H9 (cell line): ENCODE data around the gene CTIF. TPM values are rescaled to one million over a fixed set of nuclear protein-coding genes. Genes with fewer than 3 reads are reported as not detected.

ENCODE experiments used
- DNase-seq: peaks from one replicate; pipeline ENCODE4 v3.0.0-alpha.2; 2017
- H2AFZ ChIP-seq: one replicate; pipeline ENCODE4 v1.6.1; 2013; ENCODE audit warnings: mild to moderate bottlenecking, low read length, control low read depth, moderate library complexity
- H2AK5ac ChIP-seq: 2 replicates; pipeline ENCODE4 v1.6.1; 2013; ENCODE audit warnings: low read length, control low read depth, mixed read lengths; ENCODE audit not compliant: insufficient read length
- H2BK120ac ChIP-seq: one replicate; pipeline ENCODE4 v1.6.1; 2013; ENCODE audit warnings: low read depth, mild to moderate bottlenecking, low read length, control low read depth, inconsistent platforms; ENCODE audit not compliant: poor library complexity, severe bottlenecking
- H2BK12ac ChIP-seq: 2 replicates; pipeline ENCODE4 v1.6.1; 2013; ENCODE audit warnings: low read length, control low read depth, mixed read lengths, low read depth; ENCODE audit not compliant: insufficient read length
- H2BK15ac ChIP-seq: 2 replicates; pipeline ENCODE4 v1.6.1; 2013; ENCODE audit warnings: low read depth, low read length, control low read depth
- H2BK20ac ChIP-seq: one replicate; pipeline ENCODE4 v1.6.1; 2013; ENCODE audit warnings: low read depth, mild to moderate bottlenecking, low read length, control low read depth, inconsistent platforms; ENCODE audit not compliant: poor library complexity, severe bottlenecking
- H2BK5ac ChIP-seq: 2 replicates; pipeline ENCODE4 v1.6.1; 2013; ENCODE audit warnings: low read length, control low read depth, mixed read lengths; ENCODE audit not compliant: insufficient read length
- H3K14ac ChIP-seq: 2 replicates; pipeline ENCODE4 v1.6.1; 2013; ENCODE audit warnings: low read length, control low read depth; ENCODE audit not compliant: insufficient read depth
- H3K18ac ChIP-seq: 2 replicates; pipeline ENCODE4 v1.6.1; 2013; ENCODE audit warnings: low read depth, mild to moderate bottlenecking, mixed read lengths, low read length, control low read depth; ENCODE audit not compliant: insufficient read length
- H3K23ac ChIP-seq: 2 replicates; pipeline ENCODE4 v1.6.1; 2013; ENCODE audit warnings: low read length, control low read depth, mixed read lengths, low read depth; ENCODE audit not compliant: insufficient read length
- H3K23me2 ChIP-seq: 2 replicates; pipeline ENCODE4 v1.6.1; 2013; ENCODE audit warnings: low read depth, mild to moderate bottlenecking, mixed read lengths, low read length, control low read depth; ENCODE audit not compliant: insufficient read length, poor library complexity, severe bottlenecking
- H3K27ac ChIP-seq: 2 replicates; pipeline ENCODE4 v1.5.1; 2013; ENCODE audit warnings: low read length, control low read depth, mixed read lengths, low read depth; ENCODE audit not compliant: insufficient read length
- H3K27me3 ChIP-seq: 2 replicates; pipeline ENCODE4 v1.6.1; 2013; ENCODE audit warnings: low read length, control low read depth, inconsistent platforms; ENCODE audit not compliant: insufficient read depth
- H3K4ac ChIP-seq: 2 replicates; pipeline ENCODE4 v1.6.1; 2013; ENCODE audit warnings: low read depth, mild to moderate bottlenecking, control low read depth, inconsistent platforms, low read length, moderate library complexity
- H3K4me1 ChIP-seq: 2 replicates; pipeline ENCODE4 v1.6.1; 2013; ENCODE audit warnings: low read length, control low read depth, inconsistent platforms; ENCODE audit not compliant: insufficient read depth
- H3K4me2 ChIP-seq: 2 replicates; pipeline ENCODE4 v1.6.1; 2013; ENCODE audit warnings: low read length, control low read depth, mixed read lengths; ENCODE audit not compliant: insufficient read length, insufficient read depth
- H3K56ac ChIP-seq: 2 replicates; pipeline ENCODE4 v1.6.1; 2013; ENCODE audit warnings: low read depth, mild to moderate bottlenecking, mixed read lengths, low read length, control low read depth; ENCODE audit not compliant: insufficient read length
- H3K79me1 ChIP-seq: 2 replicates; pipeline ENCODE4 v1.6.1; 2013; ENCODE audit warnings: low read depth, mild to moderate bottlenecking, moderate library complexity, low read length, control low read depth, inconsistent platforms; ENCODE audit not compliant: insufficient read depth, poor library complexity, severe bottlenecking
- H3K79me2 ChIP-seq: 2 replicates; pipeline ENCODE4 v1.6.1; 2013; ENCODE audit warnings: low read length, control low read depth, inconsistent platforms; ENCODE audit not compliant: insufficient read depth
- H3K9ac ChIP-seq: 2 replicates; pipeline ENCODE4 v1.6.1; 2013; ENCODE audit warnings: low read length, control low read depth, mixed read lengths; ENCODE audit not compliant: insufficient read length; ENCODE audit errors: extremely low read depth
- H3K9me3 ChIP-seq: one replicate; pipeline ENCODE4 v1.6.1; 2013; ENCODE audit warnings: low read depth, low read length, inconsistent platforms; ENCODE audit not compliant: control insufficient read depth
- H3T11ph ChIP-seq: one replicate; pipeline ENCODE4 v1.6.1; 2013; ENCODE audit warnings: mild to moderate bottlenecking, low read length, control low read depth, inconsistent platforms
- H4K20me1 ChIP-seq: one replicate; pipeline ENCODE4 v1.6.1; 2013; ENCODE audit not compliant: control insufficient read depth, insufficient read length, insufficient read depth
- H4K5ac ChIP-seq: 2 replicates; pipeline ENCODE4 v1.6.1; 2013; ENCODE audit warnings: low read depth, mild to moderate bottlenecking, mixed read lengths, low read length, control low read depth; ENCODE audit not compliant: insufficient read length
- H4K8ac ChIP-seq: replicated peaks from 2 replicates; pipeline ENCODE4 v1.6.1; 2013; ENCODE audit warnings: low read length, control low read depth, mixed read lengths, low read depth; ENCODE audit not compliant: insufficient read length
- H4K91ac ChIP-seq: 2 replicates; pipeline ENCODE4 v1.6.1; 2013; ENCODE audit warnings: low read depth, mild to moderate bottlenecking, moderate library complexity, mixed read lengths, low read length, control low read depth; ENCODE audit not compliant: insufficient read length
- H3K27ac Mint-ChIP-seq, 3 experiments: 2 replicates in 2 of 3; 3 replicates in 1 of 3; pipeline ENCODE4 v1.8.0; 2020 to 2021; ENCODE audit warnings: mixed read lengths in 3 of 3, mild to moderate bottlenecking in 1 of 3, moderate library complexity in 1 of 3
- H3K27me3 Mint-ChIP-seq: 2 replicates; pipeline ENCODE4 v1.8.0; 2021; ENCODE audit warnings: low read depth, mild to moderate bottlenecking, moderate library complexity, mixed read lengths
- H3K36me3 Mint-ChIP-seq, 3 experiments: 2 replicates in 2 of 3; 3 replicates in 1 of 3; pipeline ENCODE4 v1.8.0; 2020 to 2021; ENCODE audit warnings: low read depth in 3 of 3, mixed read lengths in 3 of 3; ENCODE audit not compliant: insufficient read depth in 1 of 3
- H3K4me1 Mint-ChIP-seq, 2 experiments: 2 replicates each; pipeline ENCODE4 v1.8.0; 2020; ENCODE audit warnings: mixed read lengths in 2 of 2
- H3K4me3 Mint-ChIP-seq, 2 experiments: 2 replicates in 1 of 2; 3 replicates in 1 of 2; pipeline ENCODE4 v1.8.0; 2020 to 2021; ENCODE audit warnings: mild to moderate bottlenecking in 2 of 2, mixed read lengths in 2 of 2, moderate library complexity in 1 of 2
- H3K9me3 Mint-ChIP-seq, 2 experiments: 2 replicates in 1 of 2; 3 replicates in 1 of 2; pipeline ENCODE4 v1.8.0; 2020; ENCODE audit warnings: mild to moderate bottlenecking in 2 of 2, mixed read lengths in 2 of 2, moderate library complexity in 1 of 2
- CTCF ChIP-seq: fragments of 200-600 bp; sonication (generic); conservative IDR thresholded peaks from 3 replicates; pipeline ENCODE4 v1.8.0; 2021; ENCODE audit warnings: antibody characterized with exemption, mild to moderate bottlenecking
- WGBS: extraction: QIAGEN DNeasy Blood & Tissue Kit; methylation state at CpG from one replicate; pipeline ENCODE4 v1.1.7; 2013; ENCODE audit warnings: missing lambda C conversion rate, low lambda C conversion rate, mixed read lengths; ENCODE audit not compliant: insufficient read length; ENCODE audit errors: extremely low coverage; 5-methylcytosine and 5-hydroxymethylcytosine counted together
- total RNA-seq: library from RNA; stranded (reverse); gene quantifications from 2 replicates; pipeline ENCODE4 v1.2.1, GENCODE V29; 2021

Gene CTIF
- total RNA-seq, 1 experiment from 2014 or later: 15.8 TPM

GRCh38 chr18:48543228-48543627 is 4.4 kb downstream of the CTIF start:
- Histone ChIP-seq H4K5ac (no peak overlapping the region), H3K4ac (no peak overlapping the region), H3K4me2 (peak overlapping the region; percentile 26), H2AFZ (no peak overlapping the region), H4K91ac (no peak overlapping the region), H3K23me2 (peaks cover 23% of the 10 kb centered on the region), H3K27ac (peak overlapping the region; percentile 15), H3K79me2 (no peaks in the 10 kb centered on the region), H4K8ac (no peak overlapping the region), H2BK15ac (no peak overlapping the region), H3K56ac (no peak overlapping the region), H3K9me3 (no peaks in the 10 kb centered on the region), H3K18ac (peak overlapping the region; percentile 17), H3K4me1 (peaks cover 31% of the 10 kb centered on the region; the same call in 1 of the 2 replicates), H2BK120ac (no peak overlapping the region), H3K14ac (no peak overlapping the region), H3K9ac (no peak overlapping the region), H2BK20ac (no peak overlapping the region), H3K79me1 (peaks cover 4% of the 10 kb centered on the region), H2BK5ac (no peak overlapping the region), H2BK12ac (no peak overlapping the region), H3T11ph (no peak overlapping the region), H3K27me3 (no peaks in the 10 kb centered on the region), H4K20me1 (no peaks in the 10 kb centered on the region), H3K23ac (no peak overlapping the region), H2AK5ac (no peak overlapping the region)
- WGBS: no CpG with 5 or more reads among the region's 8 CpGs
- peak overlapping the region; percentile 3 to 8; a peak in 2 of 5 replicates for H3K4me3 Mint-ChIP-seq
- peaks cover 54% of the 10 kb centered on the region for H3K27me3 Mint-ChIP-seq
- no peak for TF ChIP-seq CTCF
- H3K27ac Mint-ChIP-seq: peak overlapping the region; percentile 42 to 76 (median 64); a peak in 4 of 7 replicates
- peaks cover 0 to 3% (median 0%) of the 10 kb centered on the region in 3 experiments; a peak in 2 of 7 replicates for H3K36me3 Mint-ChIP-seq
- peak; percentile 81 for DNase-seq
- H3K4me1 Mint-ChIP-seq: peaks cover 69% of the 10 kb centered on the region in 2 experiments
- no peaks in the 10 kb centered on the region for H3K9me3 Mint-ChIP-seq
